GM12864 (cell line): ENCODE data around the gene USP22.
A peak's percentile ranks its signal among the peaks of the same experiment; 100 is the strongest.

ENCODE experiments used
- DNase-seq: peaks from one replicate; pipeline ENCODE4 v3.0.0-alpha.2; 2011; ENCODE audit warnings: low read depth
- H3K4me3 ChIP-seq: 2 replicates; pipeline ENCODE4 v1.5.1; 2011; ENCODE audit warnings: mild to moderate bottlenecking, low read depth, low read length, control low read depth
- CTCF ChIP-seq: IDR thresholded peaks from 2 replicates; pipeline ENCODE4 v1.5.1; 2011; ENCODE audit warnings: low read depth, mild to moderate bottlenecking, moderate library complexity, low read length, control low read depth, inconsistent platforms; ENCODE audit errors: missing control alignments

USP22 gene

GRCh38 chr17:20995873-20996723 lies 46.7 kb downstream of the USP22 start:
- no peak overlapping the region for H3K4me3 ChIP-seq
- TF ChIP-seq CTCF, result no peak
- no peak for DNase-seq

- no peak for DNase-seq
- TF ChIP-seq CTCF, result no peak
- no peak overlapping the region for H3K4me3 ChIP-seq
These were observed 47.5 kb downstream of the USP22 start for GRCh38 chr17:20995164-20995872.

GRCh38 chr17:20994779-20995149 lies 48.0 kb downstream of the USP22 start:
- DNase-seq, result no peak
- no peak overlapping the region for H3K4me3 ChIP-seq
- no peak for TF ChIP-seq CTCF

GRCh38 chr17:20993863-20994778 lies 48.7 kb downstream of the USP22 start:
- H3K4me3 ChIP-seq, result no peak overlapping the region
- no peak for DNase-seq
- TF ChIP-seq CTCF, result no peak

GRCh38 chr17:20992987-20993862 lies 49.6 kb downstream of the USP22 start:
- DNase-seq, result peak; percentile 12
- H3K4me3 ChIP-seq, result no peak overlapping the region
- TF ChIP-seq CTCF, result peak; percentile 95

- no peak overlapping the region for H3K4me3 ChIP-seq
- no peak for TF ChIP-seq CTCF
- no peak for DNase-seq
These were observed 50.4 kb downstream of the USP22 start for GRCh38 chr17:20992416-20992815.
